Pulmonary artery endothelial cell (primary cell): ENCODE measurements around the gene PRADC1. TPM values are rescaled to one million over a fixed set of nuclear protein-coding genes. Genes with fewer than 3 reads are reported as not detected.
"Not testable (repeated sequence)": the region's sequence is repeated elsewhere in the genome, so short reads cannot be mapped to it uniquely, and the experiment has no call there.

ENCODE experiments used
- DNase-seq: peaks from one replicate; pipeline ENCODE4 v3.0.0-alpha.2; 2011; ENCODE audit warnings: low read depth, low spot score
- total RNA-seq: library from RNA; depleted of rRNA; stranded (reverse); fragments of >200 nt; gene quantifications from 2 replicates; pipeline ENCODE4 v1.2.3, GENCODE V29; 2014

PRADC1 gene
- total RNA-seq, 1 donor from 2014 or later, result 19.7 TPM

DNA sequence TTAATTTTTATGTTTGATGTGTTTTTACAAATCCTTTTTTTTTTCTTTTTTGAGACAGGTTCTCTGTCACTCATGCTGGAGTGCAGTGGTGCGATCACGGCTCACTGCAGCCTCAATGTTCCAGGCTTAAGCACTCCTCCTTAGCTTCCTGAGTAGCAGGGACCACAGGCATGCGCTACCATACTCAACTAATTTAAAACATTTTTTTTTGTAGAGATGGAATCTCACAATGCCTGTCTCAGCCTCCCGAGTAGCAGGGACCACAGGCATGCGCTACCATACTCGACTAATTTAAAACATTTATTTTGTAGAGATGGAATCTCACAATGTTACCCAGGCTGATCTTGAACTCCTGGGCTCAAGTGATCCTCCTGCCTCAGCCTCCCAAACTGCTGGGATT lies 27.4 kb downstream of the PRADC1 start:
- DNase-seq, result no peak

GRCh38 chr2:73203055-73203681 lies 29.9 kb downstream of the PRADC1 start:
- no peak for DNase-seq

GRCh38 chr2:73202156-73203054 lies 30.6 kb downstream of the PRADC1 start, which contains the start of gene NOTO:
Gene NOTO, plus strand, starts transcription at chr2:73202574. Its CDS starts 93 bp downstream, at chr2:73202667.
- DNase-seq, result no peak

DNA sequence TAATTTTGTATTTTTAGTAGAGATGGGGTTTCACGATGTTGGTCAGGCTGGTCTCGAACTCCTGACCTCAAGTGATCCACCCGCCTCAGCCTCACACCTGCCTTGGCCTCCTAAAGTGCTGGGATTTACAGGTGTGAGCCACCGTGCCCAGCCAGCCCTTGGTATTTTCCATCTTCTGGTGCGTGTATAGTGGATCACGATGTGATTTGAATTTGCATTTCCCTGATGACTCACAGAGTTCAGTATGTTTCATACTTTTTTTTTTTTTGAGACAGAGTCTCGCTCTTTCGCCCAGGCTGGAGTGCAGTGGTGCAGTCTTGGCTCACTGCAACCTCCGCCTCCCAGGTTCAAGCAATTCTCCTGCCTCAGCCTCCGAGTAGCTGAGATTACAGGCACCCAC lies 32.8 kb downstream of the PRADC1 start:
- not testable (repeated sequence) for DNase-seq

GRCh38 chr2:73197579-73197978 lies 35.5 kb downstream of the PRADC1 start:
- DNase-seq, result no peak

- DNase-seq, result no peak
Measured at GRCh38 chr2:73187549-73187948, 45.5 kb downstream of the PRADC1 start.

GRCh38 chr2:73185965-73186364 lies 47.1 kb downstream of the PRADC1 start:
- no peak for DNase-seq

Other genes starting within 250 kb of the PRADC1 start
- gene SFXN5, start 161.5 kb downstream of the PRADC1 start, total RNA-seq, result 11.1 and 16.1 TPM in 2 replicates
- 47.2 and 50.2 TPM in 2 replicates for gene RAB11FIP5, start 120.3 kb downstream of the PRADC1 start, total RNA-seq
- not detected in 2 replicates for gene NOTO, start 30.7 kb downstream of the PRADC1 start, total RNA-seq
- gene SMYD5, start 19.0 kb downstream of the PRADC1 start, total RNA-seq, result 15.0 and 19.8 TPM in 2 replicates
- 655 and 716 TPM in 2 replicates for gene CCT7, start 1.1 kb upstream of the PRADC1 start, total RNA-seq
- gene FBXO41, start 51.2 kb upstream of the PRADC1 start, total RNA-seq, result 0.56 and 0.66 TPM in 2 replicates
- not detected in 2 replicates for gene EGR4, start 60.3 kb upstream of the PRADC1 start, total RNA-seq
- gene ALMS1, start 152.6 kb upstream of the PRADC1 start, total RNA-seq, result 7.3 and 12.1 TPM in 2 replicates